Stimulated activated CD4-positive, alpha-beta T cell treated with anti-CD3 and anti-CD28 coated beads, Interleukin-2, amount 100 ng/mL, for 48 hours (primary cell): Measurements from ENCODE around the gene TP53I3.
"Not testable (repeated sequence)": the region's sequence is repeated elsewhere in the genome, so short reads cannot be mapped to it uniquely, and the experiment has no call there.

ENCODE experiments used
- DNase-seq, 2 donors: peaks; one replicate each; pipeline ENCODE4 v3.0.0-alpha.2; 2020

TP53I3 gene

GRCh38 chr2:24051833-24052232 is 32.8 kb downstream of the TP53I3 start:
- no peak for DNase-seq

- DNase-seq, result no peak
Measured at GRCh38 chr2:24050041-24050979, 34.3 kb downstream of the TP53I3 start.

- DNase-seq, result peak; percentile 43 to 47
Measured at GRCh38 chr2:24049485-24050021, 35.1 kb downstream of the TP53I3 start, which contains the start of gene FKBP1B. Gene FKBP1B (plus strand): TSS chr2:24049741. CDS start chr2:24049850, 109 bp downstream.

GRCh38 chr2:24048769-24049484 is 35.7 kb downstream of the TP53I3 start:
- no peak for DNase-seq

- no peak for DNase-seq
Measured at GRCh38 chr2:24047703-24048033, 37.0 kb downstream of the TP53I3 start.

- DNase-seq, result peak; percentile 80 to 84
Measured at GRCh38 chr2:24046930-24047702, 37.5 kb downstream of the TP53I3 start, which contains the start of gene WDCP. Gene WDCP (minus strand): TSS chr2:24047391. CDS start chr2:24039494, 7,897 bp downstream.

GRCh38 chr2:24046599-24046929 is 38.1 kb downstream of the TP53I3 start:
- DNase-seq, result no peak

- no peak for DNase-seq
Measured at GRCh38 chr2:24045511-24046508, 38.8 kb downstream of the TP53I3 start.

GRCh38 chr2:24043133-24043532 is 41.5 kb downstream of the TP53I3 start:
- DNase-seq, result not testable (repeated sequence)

GRCh38 chr2:24040511-24040910 is 44.1 kb downstream of the TP53I3 start:
- DNase-seq, result no peak

GRCh38 chr2:24038786-24039499 is 45.7 kb downstream of the TP53I3 start:
- DNase-seq, result no peak
